Panc1 (cell line): ENCODE results near the gene DNAJC2. TPM values are rescaled to one million over a fixed set of nuclear protein-coding genes. Genes with fewer than 3 reads are reported as not detected.

Experiments used
- ATAC-seq: fragments of 200-7000 bp; cut with Tn5 transposase; 2 replicates; pipeline ENCODE4 v1.9.1; 2020; ENCODE audit warnings: mild to moderate bottlenecking, moderate library complexity
- BruUV-seq: library from RNA; stranded (reverse); fragments of 400-500 nt; replicated peaks from 2 replicates; lab custom pipeline; 2021; lab: Mats Ljungman, UMichigan
- CTCF ChIA-PET: fragments of 300-600 bp; sonication (Branson Sonifier 250); formaldehyde crosslinking; loops from one replicate; lab custom pipeline; 2022; ENCODE audit warnings: antibody characterized with exemption; lab: Charles Lee
- POLR2A ChIA-PET: fragments of 300-600 bp; sonication (Branson Sonifier 250); formaldehyde crosslinking; loops from one replicate; lab custom pipeline; 2022; ENCODE audit warnings: antibody characterized with exemption; lab: Charles Lee
- DNase-seq: peaks from one replicate; pipeline ENCODE4 v3.0.0-alpha.2; 2010; ENCODE audit warnings: low read depth, low spot score
- H3K27ac ChIP-seq: 2 replicates; pipeline ENCODE4 v1.5.1; 2011; ENCODE audit warnings: mild to moderate bottlenecking, low read length, inconsistent platforms
- H3K27me3 ChIP-seq: fragments of 200-500 bp; sonication (Bioruptor generic); 2 replicates; pipeline ENCODE4 v1.6.0; 2014; ENCODE audit warnings: low read length, inconsistent platforms; ENCODE audit not compliant: control insufficient read depth, insufficient read depth
- H3K36me3 ChIP-seq: fragments of 200-500 bp; sonication (Bioruptor generic); 2 replicates; pipeline ENCODE4 v1.5.1; 2014; ENCODE audit warnings: inconsistent platforms, mild to moderate bottlenecking, low read length, moderate library complexity; ENCODE audit not compliant: control insufficient read depth, insufficient read depth
- H3K4me1 ChIP-seq: 2 replicates; pipeline ENCODE4 v1.5.1; 2011; ENCODE audit warnings: inconsistent platforms, mild to moderate bottlenecking, low read length, moderate library complexity; ENCODE audit not compliant: control insufficient read depth, insufficient read depth
- H3K4me3 ChIP-seq, 2 experiments: 2 replicates each; pipeline ENCODE4 v1.5.1; 2011 to 2012; ENCODE audit warnings: low read depth in 2 of 2, low read length in 2 of 2, mild to moderate bottlenecking in 2 of 2, inconsistent platforms in 1 of 2, moderate library complexity in 1 of 2
- H3K9me3 ChIP-seq: fragments of 200-500 bp; sonication (Bioruptor generic); 2 replicates; pipeline ENCODE4 v1.5.1; 2014; ENCODE audit warnings: low read depth, mild to moderate bottlenecking, inconsistent platforms, low read length, moderate library complexity; ENCODE audit not compliant: control insufficient read depth, insufficient read depth
- CTCF ChIP-seq: fragments of 450-650 bp; IDR thresholded peaks from 2 replicates; pipeline ENCODE4 v1.5.1; 2017; ENCODE audit warnings: mild to moderate bottlenecking
- POLR2AphosphoS5 ChIP-seq: IDR thresholded peaks from 2 replicates; pipeline ENCODE4 v1.6.1; 2012; ENCODE audit warnings: mild to moderate bottlenecking, low read depth, low read length, moderate library complexity
- REST ChIP-seq, 2 experiments: IDR thresholded peaks; 2 replicates each; pipeline ENCODE4 v1.6.1; 2011 to 2012; ENCODE audit warnings: low read depth in 2 of 2, control low read depth in 1 of 2, low read length in 1 of 2, mild to moderate bottlenecking in 1 of 2, moderate library complexity in 1 of 2; ENCODE audit not compliant: insufficient read depth in 1 of 2
- SIN3A ChIP-seq: IDR thresholded peaks from 2 replicates; pipeline ENCODE4 v1.6.1; 2012; ENCODE audit warnings: low read depth, mild to moderate bottlenecking, low read length, moderate library complexity, borderline replicate concordance; ENCODE audit not compliant: insufficient read depth
- TCF7L2 ChIP-seq: IDR thresholded peaks from 2 replicates; pipeline ENCODE4 v1.6.1; 2011; ENCODE audit warnings: mild to moderate bottlenecking, low read depth, low read length, inconsistent platforms
- in situ Hi-C: cut with HindIII; loops from 2 replicates; pipeline ENCODE4 v1.10.0; 2016; ENCODE audit warnings: low sequenced_read_pairs, low pct_unique_long_range_greater_than_20kb
- intact Hi-C: fragments of 100-400 bp; cut with micrococcal nuclease; formaldehyde crosslinking; loops from one replicate; pipeline ENCODE4 v1.10.0; 2022; ENCODE audit not compliant: unreplicated experiment
- total RNA-seq: library from RNA; stranded (reverse); gene quantifications from one replicate; pipeline ENCODE4 v1.2.1, GENCODE V29; 2021; ENCODE audit not compliant: unreplicated experiment

Gene DNAJC2
- total RNA-seq, 1 experiment from 2014 or later = 56.1 TPM

GRCh38 chr7:103391976-103392375 is 47.4 kb upstream of the DNAJC2 start (continued):
- TF ChIP-seq TCF7L2 = no peak

- ChIA-PET CTCF (no interaction called here), POLR2A (interaction anchor here (0.8 kb wide), 1 partner anchor 182 kb away, joined by 6 read pairs; no protein-coding TSS in a partner anchor)
- in situ Hi-C loops = no loop called here
- H3K36me3 ChIP-seq = no peaks in the 10 kb centered on the region
- DNase-seq = no peak
- H3K4me1 ChIP-seq = no peaks in the 10 kb centered on the region
- H3K27me3 ChIP-seq = peaks cover 4% of the 10 kb centered on the region; the same call in 1 of the 2 replicates
- intact Hi-C loops = no loop called here
- no peak overlapping the region for H3K27ac ChIP-seq
- no peaks in the 10 kb centered on the region for H3K9me3 ChIP-seq
- TF ChIP-seq SIN3A = no peak
- no peak for TF ChIP-seq REST (IDR thresholded peaks at IDR 0.05; ENCODE audit: insufficient read depth in 1 of 2, low read depth in 2 of 2, low read length in 1 of 2)
- no peak for ATAC-seq
- no TSS peak for BruUV-seq
- H3K4me3 ChIP-seq = no peak overlapping the region
Observed at GRCh38 chr7:103391150-103391549, 46.6 kb upstream of the DNAJC2 start.

- Histone ChIP-seq H3K4me3 (no peak overlapping the region), H3K4me1 (no peaks in the 10 kb centered on the region), H3K36me3 (no peaks in the 10 kb centered on the region), H3K27ac (no peak overlapping the region), H3K27me3 (peaks cover 4% of the 10 kb centered on the region; the same call in 1 of the 2 replicates), H3K9me3 (no peaks in the 10 kb centered on the region)
- DNase-seq (no peak), ATAC-seq (no peak)
- in situ Hi-C loops = no loop called here
- BruUV-seq = no TSS peak
- intact Hi-C loops = no loop called here
- no peak for TF ChIP-seq SIN3A
- no peak for TF ChIP-seq TCF7L2
- no peak for TF ChIP-seq CTCF
- TF ChIP-seq REST (IDR thresholded peaks at IDR 0.05; ENCODE audit: insufficient read depth in 1 of 2, low read depth in 2 of 2, low read length in 1 of 2) = no peak
- TF ChIP-seq POLR2AphosphoS5 = no peak
- ChIA-PET POLR2A (no interaction called here), CTCF (no interaction called here)
Observed at GRCh38 chr7:103389263-103389662, 44.7 kb upstream of the DNAJC2 start.
